Fibroblast of the aortic adventitia (primary cell): ENCODE data around the gene TYMP. TPM values are rescaled to one million over a fixed set of nuclear protein-coding genes. Genes with fewer than 3 reads are reported as not detected.
A peak's percentile ranks its signal among the peaks of the same experiment; 100 is the strongest.

Source experiments
- DNase-seq: peaks from one replicate; pipeline ENCODE4 v3.0.0-alpha.2; 2010; ENCODE audit warnings: low read depth
- H3K4me3 ChIP-seq: 2 replicates; pipeline ENCODE4 v1.5.1; 2011; ENCODE audit warnings: low read depth, mild to moderate bottlenecking, control low read depth, low read length, moderate library complexity
- CTCF ChIP-seq: IDR thresholded peaks from 2 replicates; pipeline ENCODE4 v1.5.1; 2011; ENCODE audit warnings: mild to moderate bottlenecking, low read length, control low read depth, inconsistent platforms; ENCODE audit not compliant: insufficient read depth
- total RNA-seq: library from RNA; depleted of rRNA; stranded (reverse); fragments of >200 nt; gene quantifications from 2 replicates; pipeline ENCODE4 v1.2.3, GENCODE V29; 2012; ENCODE audit warnings: low replicate concordance

Gene TYMP
- total RNA-seq, 1 donor = 23.7 TPM

- no peak for DNase-seq
- no peak for TF ChIP-seq CTCF
- peak overlapping the region; percentile 71 for H3K4me3 ChIP-seq
These were observed 33.8 kb upstream of the TYMP start for GRCh38 chr22:50563413-50564160.

GRCh38 chr22:50562523-50563412 lies 33.0 kb upstream of the TYMP start, which contains the start of gene SYCE3:
TSS of gene SYCE3 (minus strand) at chr22:50562919. CDS start at chr22:50556405, 6,514 bp downstream.
- DNase-seq = peak; percentile 81
- peak; percentile 80 for TF ChIP-seq CTCF
- peak within 1 kb of the TSS; percentile 71 for H3K4me3 ChIP-seq

- H3K4me3 ChIP-seq = no peak overlapping the region
- DNase-seq = no peak
- TF ChIP-seq CTCF = no peak
These were observed 31.9 kb upstream of the TYMP start for GRCh38 chr22:50561401-50562358.

- no peak overlapping the region for H3K4me3 ChIP-seq
- no peak for TF ChIP-seq CTCF
- no peak for DNase-seq
These were observed 30.2 kb upstream of the TYMP start for GRCh38 chr22:50560034-50560433.

GRCh38 chr22:50556703-50557102 lies 26.9 kb upstream of the TYMP start:
- DNase-seq = no peak
- no peak overlapping the region for H3K4me3 ChIP-seq
- TF ChIP-seq CTCF = no peak

GRCh38 chr22:50553310-50553709 lies 23.5 kb upstream of the TYMP start:
- H3K4me3 ChIP-seq = no peak overlapping the region
- no peak for DNase-seq
- no peak for TF ChIP-seq CTCF
